Measurements from ENCODE around the gene C1QB. TPM values are rescaled to one million over a fixed set of nuclear protein-coding genes. Genes with fewer than 3 reads are reported as not detected.

The C1QB gene
- total and polyA plus RNA-seq, 9 of the 15 experiments (the other 6 are each of a cell fraction or from before 2014, with no cell fraction given) = 0.55 TPM; not detected in 8

DNA sequence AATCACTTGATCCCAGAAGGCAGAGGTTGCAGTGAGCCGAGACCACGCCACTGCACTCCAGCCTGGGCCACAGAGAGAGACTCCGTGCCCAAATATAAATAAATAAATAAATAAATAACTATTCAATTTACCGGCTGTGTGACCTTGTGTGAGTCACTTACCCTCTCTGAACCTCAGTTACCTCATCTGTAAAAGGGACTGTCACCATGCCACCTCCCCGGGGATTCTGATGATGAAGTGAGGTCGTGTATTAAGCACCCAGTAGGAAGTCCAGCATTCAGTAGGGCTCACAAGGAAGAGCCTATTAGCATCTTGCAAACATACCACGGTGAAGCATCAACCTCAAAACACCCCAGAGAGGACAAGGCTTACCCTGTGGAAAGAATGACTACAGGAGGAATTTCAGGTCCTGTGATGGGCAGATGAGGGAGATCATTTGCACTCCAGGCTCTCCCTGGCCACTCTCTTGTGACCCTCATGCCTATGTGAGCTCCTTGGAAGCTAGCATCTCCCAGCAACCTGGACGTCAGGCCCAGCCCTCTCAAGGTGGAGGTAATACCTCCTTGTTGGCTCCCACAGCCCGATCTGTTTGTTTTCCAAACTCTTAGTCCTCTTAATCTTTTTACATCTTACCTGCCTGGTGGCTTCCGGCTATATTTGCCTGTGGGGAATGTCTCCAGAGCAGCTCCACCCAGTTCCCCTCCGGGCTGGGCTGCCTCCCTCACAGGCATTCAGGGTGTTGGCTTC lies 24.2 kb upstream of the C1QB start (continued):
- no peak for TF ChIP-seq NR2C1 (IDR thresholded peaks at IDR 0.05)
- TF ChIP-seq NR2C1 (tag; IDR thresholded peaks at IDR 0.05) = no peak
- no peak for TF ChIP-seq ARID2 (IDR thresholded peaks at IDR 0.05)
- no peak for TF ChIP-seq YY1 (IDR thresholded peaks at IDR 0.05; ENCODE audit: borderline replicate concordance in 1 of 3, control insufficient read depth in 1 of 3, extremely low read depth in 1 of 3, insufficient read depth in 3 of 3, insufficient read length in 1 of 3, insufficient replicate concordance in 2 of 3, low read depth in 1 of 3, low read length in 2 of 3)
- TF ChIP-seq NFIC (IDR thresholded peaks at IDR 0.05) = no peak
- TF ChIP-seq SMARCA5 (IDR thresholded peaks at IDR 0.05) = no peak
- TF ChIP-seq ILK (tag; IDR thresholded peaks at IDR 0.05; ENCODE audit: borderline replicate concordance, low read depth) = no peak
- no peak for TF ChIP-seq CCAR2 (IDR thresholded peaks at IDR 0.05; ENCODE audit: low read depth, low read length)
- no peak for TF ChIP-seq FOXK1 (CRISPR knock-in tag; IDR thresholded peaks at IDR 0.05; ENCODE audit: borderline replicate concordance)
- no peak for TF ChIP-seq NR4A1 (CRISPR knock-in tag; IDR thresholded peaks at IDR 0.05)
- no peak for TF ChIP-seq NR4A1 (tag; IDR thresholded peaks at IDR 0.05)
- TF ChIP-seq SRSF3 (IDR thresholded peaks at IDR 0.05; ENCODE audit: insufficient read depth, low read length) = no peak
- no peak for TF ChIP-seq NFIX (CRISPR knock-in tag; IDR thresholded peaks at IDR 0.05; ENCODE audit: low read depth)
- TF ChIP-seq CBFA2T2 (conservative IDR thresholded peaks at IDR 0.05) = no peak
- TF ChIP-seq, protein P1, sequence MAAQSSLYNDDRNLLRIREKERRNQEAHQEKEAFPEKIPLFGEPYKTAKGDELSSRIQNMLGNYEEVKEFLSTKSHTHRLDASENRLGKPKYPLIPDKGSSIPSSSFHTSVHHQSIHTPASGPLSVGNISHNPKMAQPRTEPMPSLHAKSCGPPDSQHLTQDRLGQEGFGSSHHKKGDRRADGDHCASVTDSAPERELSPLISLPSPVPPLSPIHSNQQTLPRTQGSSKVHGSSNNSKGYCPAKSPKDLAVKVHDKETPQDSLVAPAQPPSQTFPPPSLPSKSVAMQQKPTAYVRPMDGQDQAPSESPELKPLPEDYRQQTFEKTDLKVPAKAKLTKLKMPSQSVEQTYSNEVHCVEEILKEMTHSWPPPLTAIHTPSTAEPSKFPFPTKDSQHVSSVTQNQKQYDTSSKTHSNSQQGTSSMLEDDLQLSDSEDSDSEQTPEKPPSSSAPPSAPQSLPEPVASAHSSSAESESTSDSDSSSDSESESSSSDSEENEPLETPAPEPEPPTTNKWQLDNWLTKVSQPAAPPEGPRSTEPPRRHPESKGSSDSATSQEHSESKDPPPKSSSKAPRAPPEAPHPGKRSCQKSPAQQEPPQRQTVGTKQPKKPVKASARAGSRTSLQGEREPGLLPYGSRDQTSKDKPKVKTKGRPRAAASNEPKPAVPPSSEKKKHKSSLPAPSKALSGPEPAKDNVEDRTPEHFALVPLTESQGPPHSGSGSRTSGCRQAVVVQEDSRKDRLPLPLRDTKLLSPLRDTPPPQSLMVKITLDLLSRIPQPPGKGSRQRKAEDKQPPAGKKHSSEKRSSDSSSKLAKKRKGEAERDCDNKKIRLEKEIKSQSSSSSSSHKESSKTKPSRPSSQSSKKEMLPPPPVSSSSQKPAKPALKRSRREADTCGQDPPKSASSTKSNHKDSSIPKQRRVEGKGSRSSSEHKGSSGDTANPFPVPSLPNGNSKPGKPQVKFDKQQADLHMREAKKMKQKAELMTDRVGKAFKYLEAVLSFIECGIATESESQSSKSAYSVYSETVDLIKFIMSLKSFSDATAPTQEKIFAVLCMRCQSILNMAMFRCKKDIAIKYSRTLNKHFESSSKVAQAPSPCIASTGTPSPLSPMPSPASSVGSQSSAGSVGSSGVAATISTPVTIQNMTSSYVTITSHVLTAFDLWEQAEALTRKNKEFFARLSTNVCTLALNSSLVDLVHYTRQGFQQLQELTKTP (IDR thresholded peaks at IDR 0.05; ENCODE audit: low read depth in 1 of 2, partially characterized antibody in 2 of 2) = no peak
- TF ChIP-seq MLLT1 (IDR thresholded peaks at IDR 0.05) = no peak
- peak; percentile 8 to 32; a peak in 1 of 4 replicates for TF ChIP-seq KDM1A (IDR thresholded peaks at IDR 0.05)
- no peak for TF ChIP-seq TGIF2 (CRISPR knock-in tag; IDR thresholded peaks at IDR 0.05)

All from K562 (cell line).